Measurements from ENCODE around the gene SLC39A13. TPM values are rescaled to one million over a fixed set of nuclear protein-coding genes. Genes with fewer than 3 reads are reported as not detected.
A peak's percentile ranks its signal among the peaks of the same experiment; 100 is the strongest.

SLC39A13 gene
- total and polyA plus RNA-seq, 2 of the 4 experiments (the other 2 are of a cell fraction): 32.4 to 144 TPM

- TF ChIP-seq USF2 (IDR thresholded peaks at IDR 0.05; ENCODE audit: low read depth, low read length) (no peak; the same call in 1 of the 2 replicates), NFE2L2 (IDR thresholded peaks at IDR 0.05; ENCODE audit: low read depth, low read length) (0 out of 2 replicates have a peak, but pooled peaks have one; percentile 7), RAD21 (IDR thresholded peaks at IDR 0.05; ENCODE audit: low read length) (peak; percentile 85), RCOR1 (IDR thresholded peaks at IDR 0.05; ENCODE audit: insufficient replicate concordance, low read length) (peak; percentile 72)
Observed at GRCh38 chr11:47407746-47408590, at the start of gene SLC39A13 (continued).

- Histone ChIP-seq H2AFZ (replicated peaks; ENCODE audit: low read length, poor library complexity) (no peak overlapping the region), H3K4ac (ENCODE audit: low read depth, low read length) (no peak overlapping the region), H4K5ac (ENCODE audit: low read depth, low read length) (no peak overlapping the region), H2BK20ac (ENCODE audit: low read depth, low read length) (no peak overlapping the region), H3K79me1 (ENCODE audit: low read depth in 1 of 2, low read length in 2 of 2) (peaks cover 0 to 2% of the 10 kb centered on the region in 2 experiments; a peak in 1 of 4 replicates), H4K20me1 (ENCODE audit: insufficient read depth, low read length) (no peaks in the 10 kb centered on the region), H3K36me3 (ENCODE audit: control insufficient read depth, insufficient read depth, low read length) (no peaks in the 10 kb centered on the region), H3K14ac (replicated peaks; ENCODE audit: low read depth, low read length) (no peak overlapping the region), H4K91ac (ENCODE audit: insufficient read depth, low read depth, low read length) (no peak overlapping the region), H3K9me1 (ENCODE audit: insufficient read depth, low read length) (peaks cover 20% of the 10 kb centered on the region), H3K4me2 (ENCODE audit: low read depth, low read length) (no peak overlapping the region), H3K4me3 (ENCODE audit: insufficient read depth, low read depth, low read length) (no peak overlapping the region), H2BK120ac (ENCODE audit: low read depth, low read length) (no peak overlapping the region), H3K23ac (ENCODE audit: low read depth, low read length) (no peak overlapping the region), H2BK5ac (ENCODE audit: low read depth, low read length, poor library complexity, severe bottlenecking) (no peak overlapping the region), H2AK9ac (replicated peaks; ENCODE audit: low read depth, low read length, poor library complexity) (no peak overlapping the region), H3K27me3 (ENCODE audit: control insufficient read depth, insufficient read depth, low read length) (no peaks in the 10 kb centered on the region; the same call in none of the 2 replicates), H3K9me3 (ENCODE audit: control insufficient read depth, insufficient read depth, low read length) (no peaks in the 10 kb centered on the region), H3K27ac (ENCODE audit: insufficient read depth, low read length) (no peak overlapping the region), H4K8ac (ENCODE audit: low read depth in 2 of 2, low read length in 2 of 2) (no peak overlapping the region), H3K9ac (ENCODE audit: low read depth, low read length) (no peak overlapping the region), H3K56ac (ENCODE audit: extremely low read depth, insufficient read depth, low read length) (no peak overlapping the region), H3K4me1 (ENCODE audit: control insufficient read depth, insufficient read depth, low read length) (no peaks in the 10 kb centered on the region), H2AK5ac (ENCODE audit: low read depth, low read length) (peak overlapping the region; percentile 12; the same call in 1 of the 2 replicates), H3K18ac (ENCODE audit: low read depth, low read length) (no peak overlapping the region), H2BK15ac (ENCODE audit: low read depth, low read length) (no peak overlapping the region)
- BruUV-seq (replicated peaks): no TSS peak
- dilution Hi-C loops (cut with HindIII; ENCODE audit: low sequenced_read_pairs, unreplicated experiment): no loop called here
- TF ChIP-seq ELK1 (IDR thresholded peaks at IDR 0.05; ENCODE audit: borderline replicate concordance, low read depth, low read length) (no peak), SMC3 (IDR thresholded peaks at IDR 0.05; ENCODE audit: low read depth, low read length) (no peak), USF2 (IDR thresholded peaks at IDR 0.05; ENCODE audit: low read depth, low read length) (no peak), MXI1 (IDR thresholded peaks at IDR 0.05; ENCODE audit: borderline replicate concordance, low read depth, low read length) (no peak), CEBPB (IDR thresholded peaks at IDR 0.05; ENCODE audit: low read depth, low read length) (no peak), RCOR1 (IDR thresholded peaks at IDR 0.05; ENCODE audit: insufficient replicate concordance, low read length) (no peak), CHD1 (IDR thresholded peaks at IDR 0.05; ENCODE audit: low read depth, low read length) (no peak), RAD21 (IDR thresholded peaks at IDR 0.05; ENCODE audit: low read length) (no peak), MAZ (IDR thresholded peaks at IDR 0.05; ENCODE audit: borderline replicate concordance, low read depth, low read length) (no peak)
- CTCF ChIA-PET: no interaction called here
- POLR2A ChIA-PET (ENCODE audit: unreplicated experiment): no interaction called here
- WGBS, 2 experiments (ENCODE audit: extremely low coverage in 2 of 2, insufficient read length in 1 of 2): 73% methylated on average over 12 of the region's 14 CpGs; no CpG with 5 or more reads in 1 of the 2 experiments
- no peak for ATAC-seq (ENCODE audit: low read depth)
- in situ Hi-C loops (cut with MboI; ENCODE audit: low sequenced_read_pairs): loop anchor here (25.0 kb wide), 1 partner anchor 471 kb away; no protein-coding TSS in a partner anchor
- DNase-seq: no peak
- intact Hi-C loops (cut with micrococcal nuclease): no loop called here
Observed at GRCh38 chr11:47358731-47359051, 49.7 kb upstream of the SLC39A13 start.

Data from IMR-90 (cell line).